Nephron (organoid): ENCODE results near the gene PROK1.

ENCODE experiments used
- H3K27ac Mint-ChIP-seq, 3 experiments: 2 replicates each; pipeline ENCODE4 v1.8.0; 2020; ENCODE audit warnings: mixed read lengths in 3 of 3, mild to moderate bottlenecking in 2 of 3, moderate library complexity in 1 of 3
- H3K27me3 Mint-ChIP-seq: 2 replicates; pipeline ENCODE4 v1.8.0; 2021; ENCODE audit warnings: low read depth, mild to moderate bottlenecking, moderate library complexity, mixed read lengths
- H3K36me3 Mint-ChIP-seq: 2 replicates; pipeline ENCODE4 v1.8.0; 2020; ENCODE audit warnings: low read depth, mixed read lengths
- H3K4me1 Mint-ChIP-seq: 2 replicates; pipeline ENCODE4 v1.8.0; 2020; ENCODE audit warnings: mixed read lengths
- H3K4me3 Mint-ChIP-seq, 3 experiments: 2 replicates each; pipeline ENCODE4 v1.8.0; 2020; ENCODE audit warnings: mild to moderate bottlenecking in 3 of 3, mixed read lengths in 3 of 3, moderate library complexity in 2 of 3
- H3K9me3 Mint-ChIP-seq: 2 replicates; pipeline ENCODE4 v1.8.0; 2020; ENCODE audit warnings: mixed read lengths
- CTCF ChIP-seq, 3 experiments: fragments of 200-600 bp; sonication (generic); IDR thresholded peaks; one replicate each; pipeline ENCODE4 v1.5.0; 2021; ENCODE audit warnings: antibody characterized with exemption in 3 of 3; ENCODE audit not compliant: unreplicated experiment in 3 of 3

Gene PROK1

DNA sequence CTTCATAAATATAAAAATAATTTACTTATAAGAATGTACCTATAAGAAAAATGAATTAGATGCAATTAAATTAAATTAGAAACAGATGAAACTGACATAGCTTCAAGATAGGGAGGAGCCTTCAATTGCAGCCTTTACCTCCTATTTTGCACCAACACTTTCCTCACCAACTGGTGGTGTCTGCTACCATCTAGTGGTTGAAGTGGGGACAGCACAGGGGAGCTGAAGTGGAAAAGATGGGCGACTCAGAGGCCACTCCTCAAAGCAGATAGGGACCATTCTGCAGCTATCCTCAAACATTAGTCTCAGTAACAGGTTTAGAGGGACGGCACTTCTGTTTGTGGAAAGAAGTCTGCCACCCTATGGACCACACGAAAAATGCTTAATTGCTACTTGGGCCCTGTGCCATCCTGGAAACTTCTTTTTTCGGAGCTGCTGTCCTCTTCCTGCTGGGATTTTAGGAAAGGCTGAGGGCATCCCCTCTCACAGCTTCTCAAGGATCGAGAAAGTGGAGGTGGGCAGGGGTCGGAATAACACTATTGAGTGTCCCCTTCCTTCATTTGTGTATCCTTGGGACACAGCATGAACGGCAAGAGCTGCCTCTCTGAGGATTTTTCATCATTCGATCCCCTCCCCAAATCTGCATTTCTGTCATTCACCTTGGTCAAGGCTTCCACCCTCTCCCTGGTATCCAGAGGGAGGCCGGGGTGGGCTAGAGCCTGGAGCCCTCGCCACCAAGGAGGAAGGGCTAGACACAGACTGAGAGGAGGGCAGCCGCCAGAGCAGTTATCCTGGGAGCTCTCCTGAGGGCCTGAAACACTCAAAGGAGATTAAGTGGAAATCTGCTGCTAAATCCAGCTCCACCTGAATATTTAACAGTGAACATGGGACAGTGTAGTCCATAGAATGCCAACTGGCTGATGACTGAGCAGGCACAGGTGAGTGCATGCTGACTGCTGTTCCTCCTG is 9.6 kb downstream of the PROK1 start:
- Mint-ChIP-seq H3K27ac (no peak overlapping the region), H3K4me3 (no peak overlapping the region), H3K36me3 (no peaks in the 10 kb centered on the region), H3K27me3 (peaks cover 28% of the 10 kb centered on the region), H3K9me3 (no peaks in the 10 kb centered on the region), H3K4me1 (no peaks in the 10 kb centered on the region)
- peak; percentile 94 to 97 (median 95) for TF ChIP-seq CTCF (IDR thresholded peaks at IDR 0.05; ENCODE audit: unreplicated experiment in 3 of 3)

DNA sequence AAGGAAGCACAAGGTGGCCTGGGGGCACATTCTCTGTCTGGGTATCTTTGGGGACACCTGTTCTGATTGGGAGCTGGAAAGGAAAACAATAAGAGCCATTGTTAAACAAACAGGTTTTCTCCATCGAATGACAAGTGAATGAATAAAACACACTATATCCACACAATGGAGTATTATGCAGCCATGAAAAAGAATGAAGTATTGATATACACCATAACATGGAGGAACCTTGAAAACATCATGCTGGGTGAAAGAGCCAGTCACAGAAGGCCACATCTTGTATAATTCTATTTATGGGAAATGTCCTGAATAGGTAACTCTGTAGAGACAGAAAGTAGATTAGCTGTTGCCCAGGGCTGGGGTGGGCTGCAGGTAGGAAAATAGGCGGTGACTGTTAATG is 11.1 kb downstream of the PROK1 start:
- TF ChIP-seq CTCF (IDR thresholded peaks at IDR 0.05; ENCODE audit: unreplicated experiment in 3 of 3) = no peak
- H3K36me3 Mint-ChIP-seq = no peaks in the 10 kb centered on the region
- H3K9me3 Mint-ChIP-seq = no peaks in the 10 kb centered on the region
- H3K27me3 Mint-ChIP-seq = peaks cover 28% of the 10 kb centered on the region
- no peaks in the 10 kb centered on the region for H3K4me1 Mint-ChIP-seq
- H3K4me3 Mint-ChIP-seq = no peak overlapping the region
- H3K27ac Mint-ChIP-seq = no peak overlapping the region

GRCh38 chr1:110462964-110463363 is 12.0 kb downstream of the PROK1 start:
- H3K27ac Mint-ChIP-seq = no peak overlapping the region
- peaks cover 20% of the 10 kb centered on the region for H3K27me3 Mint-ChIP-seq
- no peaks in the 10 kb centered on the region for H3K4me1 Mint-ChIP-seq
- no peak overlapping the region for H3K4me3 Mint-ChIP-seq
- no peak for TF ChIP-seq CTCF (IDR thresholded peaks at IDR 0.05; ENCODE audit: unreplicated experiment in 3 of 3)
- H3K36me3 Mint-ChIP-seq = no peaks in the 10 kb centered on the region
- no peaks in the 10 kb centered on the region for H3K9me3 Mint-ChIP-seq

DNA sequence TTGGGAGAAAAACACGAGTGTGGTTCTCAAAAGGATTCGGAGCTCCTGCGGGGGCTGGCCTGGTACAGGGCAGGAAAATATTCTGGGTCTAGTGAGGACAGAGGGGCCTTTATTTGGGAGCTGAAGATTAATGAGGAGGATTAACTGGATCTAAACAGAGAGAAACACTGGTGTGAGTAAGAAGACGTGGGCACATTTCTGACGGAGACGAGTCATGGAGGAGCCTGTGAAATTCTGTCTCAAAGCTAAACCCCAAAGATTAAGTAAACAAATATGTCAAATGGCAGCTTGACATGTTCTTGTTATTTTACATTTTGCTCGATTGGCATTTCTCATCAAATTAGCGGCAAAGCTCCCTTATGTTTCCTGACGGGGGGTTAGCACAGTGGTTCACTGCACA is 12.8 kb downstream of the PROK1 start:
- no peak for TF ChIP-seq CTCF (IDR thresholded peaks at IDR 0.05; ENCODE audit: unreplicated experiment in 3 of 3)
- H3K36me3 Mint-ChIP-seq = no peaks in the 10 kb centered on the region
- no peak overlapping the region for H3K4me3 Mint-ChIP-seq
- peaks cover 20% of the 10 kb centered on the region for H3K27me3 Mint-ChIP-seq
- no peaks in the 10 kb centered on the region for H3K9me3 Mint-ChIP-seq
- H3K27ac Mint-ChIP-seq = no peak overlapping the region
- H3K4me1 Mint-ChIP-seq = no peaks in the 10 kb centered on the region

DNA sequence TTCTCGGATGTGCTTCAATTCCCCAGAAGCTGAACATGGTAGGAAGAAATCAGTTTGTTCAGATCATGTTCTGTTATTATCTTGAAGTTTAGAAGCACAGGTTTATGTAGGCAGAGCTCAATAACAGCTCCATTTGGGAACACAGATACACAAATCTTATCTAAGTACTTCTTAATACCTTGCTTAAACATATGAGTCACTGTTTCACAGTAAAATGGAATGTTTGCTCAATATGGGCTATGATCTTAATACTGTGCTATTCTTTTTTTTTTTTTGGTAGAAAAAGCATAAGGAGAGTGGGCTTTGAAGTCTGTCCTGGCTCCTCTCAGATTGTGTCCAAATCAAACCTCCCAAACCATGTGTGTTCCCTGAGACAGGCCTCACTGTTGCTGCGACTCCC is 13.4 kb downstream of the PROK1 start:
- no peaks in the 10 kb centered on the region for H3K4me1 Mint-ChIP-seq
- no peak overlapping the region for H3K4me3 Mint-ChIP-seq

More for the DNA sequence above, 13.4 kb downstream of the PROK1 start:
- TF ChIP-seq CTCF (IDR thresholded peaks at IDR 0.05; ENCODE audit: unreplicated experiment in 3 of 3) = no peak
- H3K27me3 Mint-ChIP-seq = peaks cover 21% of the 10 kb centered on the region
- no peak overlapping the region for H3K27ac Mint-ChIP-seq
- no peaks in the 10 kb centered on the region for H3K9me3 Mint-ChIP-seq
- no peaks in the 10 kb centered on the region for H3K36me3 Mint-ChIP-seq
